Activated naive CD8-positive, alpha-beta T cell treated with anti-CD3 and anti-CD28 coated beads, Interleukin-2, amount 50 U/mL, for 24 hours (primary cell): ENCODE data around the gene CHST9.
"Not testable (repeated sequence)": the region's sequence is repeated elsewhere in the genome, so short reads cannot be mapped to it uniquely, and the experiment has no call there.

Experiments used
- ATAC-seq: fragments of 150-1000 bp; cut with Tn5 transposase; one replicate; pipeline ENCODE4 v1.10.0; 2021
- DNase-seq: peaks from one replicate; pipeline ENCODE4 v3.0.0; 2021
- H3K27ac Mint-ChIP-seq: one replicate; pipeline ENCODE4 v1.8.0; 2021; ENCODE audit warnings: mild to moderate bottlenecking, mixed read lengths
- H3K27me3 Mint-ChIP-seq: one replicate; pipeline ENCODE4 v1.8.0; 2021; ENCODE audit warnings: mixed read lengths
- H3K36me3 Mint-ChIP-seq: one replicate; pipeline ENCODE4 v1.8.0; 2021; ENCODE audit warnings: low read depth, mixed read lengths
- H3K4me1 Mint-ChIP-seq: one replicate; pipeline ENCODE4 v1.8.0; 2021; ENCODE audit warnings: mixed read lengths
- H3K4me3 Mint-ChIP-seq: one replicate; pipeline ENCODE4 v1.8.0; 2021; ENCODE audit warnings: mild to moderate bottlenecking, moderate library complexity, mixed read lengths
- H3K9me3 Mint-ChIP-seq: one replicate; pipeline ENCODE4 v1.8.0; 2021; ENCODE audit warnings: mixed read lengths

Gene CHST9

DNA sequence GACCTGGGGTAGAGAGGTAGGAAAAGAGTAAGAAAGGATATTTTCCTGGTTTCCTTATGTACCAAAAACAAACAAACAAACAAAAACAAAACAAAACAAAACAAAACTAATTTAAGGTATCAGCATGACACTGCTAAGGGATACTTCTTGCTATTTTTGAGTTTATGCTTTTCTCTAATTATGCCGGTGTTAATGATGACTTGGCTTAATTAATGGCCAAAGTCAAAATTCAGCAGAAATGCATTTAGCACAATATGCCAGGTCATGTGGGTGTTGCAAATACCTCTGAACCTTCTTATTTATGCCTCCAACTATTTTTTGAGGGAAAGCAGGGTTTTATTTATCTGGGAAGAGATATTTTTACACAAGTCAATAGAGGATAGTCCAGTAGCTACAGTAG, 3.2 kb upstream of the CHST9 start:
- no peaks in the 10 kb centered on the region for H3K4me1 Mint-ChIP-seq
- H3K36me3 Mint-ChIP-seq, result peaks cover 3% of the 10 kb centered on the region
- peaks cover 18% of the 10 kb centered on the region for H3K9me3 Mint-ChIP-seq
- peaks cover 25% of the 10 kb centered on the region for H3K27me3 Mint-ChIP-seq
- no peak for DNase-seq
- no peak overlapping the region for H3K4me3 Mint-ChIP-seq
- no peak for ATAC-seq
- no peak overlapping the region for H3K27ac Mint-ChIP-seq

DNA sequence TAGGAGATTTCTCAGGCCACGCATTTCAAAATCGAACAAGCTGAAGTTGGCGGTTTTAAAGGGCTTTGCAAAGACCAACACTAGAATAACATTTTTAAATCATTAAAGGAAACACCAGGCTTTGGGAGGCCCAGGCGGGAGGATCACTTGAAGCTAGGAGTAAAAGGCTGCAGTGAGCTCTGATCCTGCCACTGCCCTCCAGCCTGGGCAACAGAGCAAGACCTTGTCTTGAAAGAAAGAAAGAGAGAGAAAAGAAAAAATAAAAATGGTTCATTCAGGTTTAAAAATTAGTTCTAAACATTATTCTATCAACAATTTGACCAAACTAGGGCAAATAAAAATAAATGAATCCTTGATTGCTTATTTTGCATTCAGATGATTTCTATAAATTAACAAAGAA, 789 bp upstream of the CHST9 start:
- H3K9me3 Mint-ChIP-seq, result peaks cover 11% of the 10 kb centered on the region
- H3K4me1 Mint-ChIP-seq, result no peaks in the 10 kb centered on the region
- no peak overlapping the region for H3K4me3 Mint-ChIP-seq
- peaks cover 3% of the 10 kb centered on the region for H3K36me3 Mint-ChIP-seq
- no peak overlapping the region for H3K27ac Mint-ChIP-seq
- no peak for ATAC-seq
- no peak for DNase-seq
- peaks cover 31% of the 10 kb centered on the region for H3K27me3 Mint-ChIP-seq

DNA sequence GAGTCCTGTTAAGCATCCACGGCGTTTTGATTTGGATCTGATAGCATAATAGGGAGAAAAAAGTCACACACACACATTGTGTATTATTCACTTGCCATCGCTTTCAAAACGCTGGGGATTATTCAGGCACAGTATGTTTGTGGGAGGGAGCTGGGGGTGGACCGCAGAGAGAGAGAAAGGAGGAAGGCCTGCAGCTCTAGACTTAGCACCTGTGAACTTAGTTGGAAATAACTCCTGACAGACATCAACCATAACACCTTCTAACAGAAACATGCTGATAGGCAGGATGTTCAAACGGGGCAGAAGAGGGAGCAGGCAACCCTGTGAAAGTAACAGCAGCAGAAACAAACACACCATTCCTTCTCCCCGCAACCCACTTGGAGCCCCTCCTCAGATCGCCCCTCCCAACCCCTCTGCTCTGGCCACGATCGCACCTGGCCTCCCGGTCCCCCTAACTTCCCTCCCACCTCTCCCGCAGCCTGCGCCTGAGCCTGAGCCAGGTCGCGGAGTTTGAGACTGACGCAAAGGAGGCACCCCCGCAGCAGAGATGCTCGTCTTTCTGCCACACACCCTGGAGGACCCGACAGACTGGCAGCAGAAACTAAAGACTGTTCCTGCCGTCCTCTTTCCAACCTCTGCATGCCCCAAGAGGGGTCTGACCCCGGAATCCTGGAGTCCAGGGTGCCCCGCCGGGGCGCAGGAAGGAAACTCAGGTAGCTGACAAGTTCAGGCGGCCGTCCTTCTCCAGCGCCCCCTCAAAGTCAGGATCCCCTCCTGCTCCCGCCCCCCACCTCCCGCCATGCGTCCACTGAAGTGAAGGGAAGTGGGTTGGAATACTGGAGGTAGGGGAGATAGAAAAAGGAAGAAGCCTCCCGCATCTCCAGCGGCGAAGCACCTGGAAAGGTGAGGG, 738 bp downstream of the CHST9 start:
- no peak overlapping the region for H3K4me3 Mint-ChIP-seq
- ATAC-seq, result no peak
- peaks cover 11% of the 10 kb centered on the region for H3K9me3 Mint-ChIP-seq

GRCh38 chr18:27181726-27182125, 3.4 kb downstream of the CHST9 start:
- H3K4me1 Mint-ChIP-seq, result no peaks in the 10 kb centered on the region
- H3K4me3 Mint-ChIP-seq, result no peak overlapping the region
- no peak for ATAC-seq
- H3K36me3 Mint-ChIP-seq, result peaks cover 3% of the 10 kb centered on the region
- no peak overlapping the region for H3K27ac Mint-ChIP-seq
- no peak for DNase-seq
- peaks cover 29% of the 10 kb centered on the region for H3K27me3 Mint-ChIP-seq
- H3K9me3 Mint-ChIP-seq, result peaks cover 5% of the 10 kb centered on the region

More for the DNA sequence above, 738 bp downstream of the CHST9 start:
- H3K27me3 Mint-ChIP-seq, result peaks cover 31% of the 10 kb centered on the region
- peaks cover 3% of the 10 kb centered on the region for H3K36me3 Mint-ChIP-seq
- H3K4me1 Mint-ChIP-seq, result no peaks in the 10 kb centered on the region
- H3K27ac Mint-ChIP-seq, result no peak overlapping the region
- no peak for DNase-seq

DNA sequence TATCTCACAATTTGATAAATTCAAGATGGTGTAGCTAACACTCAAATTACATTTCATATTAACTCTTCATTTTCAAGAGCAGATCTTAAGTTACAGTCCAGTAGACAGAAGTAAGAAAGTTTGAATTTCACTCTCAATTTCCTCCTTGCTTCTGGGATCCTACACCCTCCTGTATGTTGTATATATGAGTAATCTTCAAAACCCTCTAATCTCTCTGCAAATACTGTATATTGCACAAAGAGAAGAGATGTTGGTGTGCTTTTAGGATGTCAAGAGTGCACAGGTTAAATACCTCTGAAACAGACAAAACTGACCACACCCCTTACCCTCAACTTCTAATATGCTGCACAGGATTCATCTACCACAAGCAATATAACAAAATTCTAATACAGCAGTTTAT, 6.7 kb downstream of the CHST9 start:
- no peak for DNase-seq
- H3K27ac Mint-ChIP-seq, result no peak overlapping the region

GRCh38 chr18:27175914-27176313, 9.2 kb downstream of the CHST9 start:
- Mint-ChIP-seq H3K27me3 (no peaks in the 10 kb centered on the region), H3K4me1 (no peaks in the 10 kb centered on the region), H3K27ac (no peak overlapping the region), H3K36me3 (no peaks in the 10 kb centered on the region), H3K4me3 (no peak overlapping the region), H3K9me3 (no peaks in the 10 kb centered on the region)
- ATAC-seq (no peak), DNase-seq (no peak)

More for the DNA sequence above, 6.7 kb downstream of the CHST9 start:
- Mint-ChIP-seq H3K9me3 (no peaks in the 10 kb centered on the region), H3K27me3 (peaks cover 8% of the 10 kb centered on the region), H3K4me1 (no peaks in the 10 kb centered on the region), H3K36me3 (no peaks in the 10 kb centered on the region), H3K4me3 (no peak overlapping the region)
- ATAC-seq, result no peak

DNA sequence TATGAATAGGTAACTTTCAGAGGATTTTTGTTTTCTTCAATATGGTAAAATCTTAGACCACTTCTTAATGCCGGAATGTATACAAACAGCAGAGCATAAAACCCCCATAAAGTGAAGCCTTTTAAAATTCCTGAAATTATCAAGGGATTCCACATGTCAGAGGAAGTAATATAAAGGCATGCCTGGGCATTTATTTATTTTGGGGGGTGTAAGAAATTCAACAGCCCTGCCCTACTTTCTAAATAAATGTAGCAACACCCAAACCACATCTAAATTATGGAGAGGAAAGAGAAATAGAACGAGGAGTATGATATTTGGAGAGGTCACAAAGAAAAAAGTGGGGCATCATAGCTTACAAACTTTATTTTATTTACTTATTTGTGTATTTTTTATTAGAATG, 9.9 kb downstream of the CHST9 start:
- Mint-ChIP-seq H3K4me3 (no peak overlapping the region), H3K9me3 (no peaks in the 10 kb centered on the region), H3K27me3 (no peaks in the 10 kb centered on the region), H3K36me3 (no peaks in the 10 kb centered on the region), H3K4me1 (no peaks in the 10 kb centered on the region), H3K27ac (no peak overlapping the region)
- DNase-seq (no peak), ATAC-seq (no peak)

GRCh38 chr18:27171993-27172392, 13.1 kb downstream of the CHST9 start:
- DNase-seq (no peak), ATAC-seq (no peak)
- Mint-ChIP-seq H3K9me3 (no peaks in the 10 kb centered on the region), H3K4me1 (no peaks in the 10 kb centered on the region), H3K27me3 (no peaks in the 10 kb centered on the region), H3K36me3 (no peaks in the 10 kb centered on the region), H3K4me3 (no peak overlapping the region), H3K27ac (no peak overlapping the region)

DNA sequence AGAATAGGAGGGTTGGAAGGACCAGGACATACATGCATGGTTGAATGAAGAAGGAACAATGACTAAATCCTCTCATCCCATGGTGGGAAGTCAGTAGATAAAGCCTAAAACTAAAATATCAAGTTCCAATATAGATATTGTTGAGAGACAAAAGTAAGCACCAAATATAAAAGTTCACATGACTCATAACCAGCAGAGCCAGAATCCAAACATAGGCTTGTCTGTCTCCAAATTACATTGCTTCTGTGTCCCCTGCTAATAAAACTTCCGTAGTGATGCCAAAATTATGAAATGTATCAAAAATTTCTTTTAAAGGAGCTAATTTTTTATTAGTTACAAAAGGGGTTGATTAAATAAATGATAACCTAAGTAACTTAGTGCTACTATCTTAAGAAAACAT, 19.7 kb downstream of the CHST9 start:
- no peak for ATAC-seq
- no peaks in the 10 kb centered on the region for H3K4me1 Mint-ChIP-seq
- H3K36me3 Mint-ChIP-seq, result no peaks in the 10 kb centered on the region
- DNase-seq, result no peak
- no peaks in the 10 kb centered on the region for H3K27me3 Mint-ChIP-seq
- no peak overlapping the region for H3K27ac Mint-ChIP-seq
- no peak overlapping the region for H3K4me3 Mint-ChIP-seq
- peaks cover 8% of the 10 kb centered on the region for H3K9me3 Mint-ChIP-seq

DNA sequence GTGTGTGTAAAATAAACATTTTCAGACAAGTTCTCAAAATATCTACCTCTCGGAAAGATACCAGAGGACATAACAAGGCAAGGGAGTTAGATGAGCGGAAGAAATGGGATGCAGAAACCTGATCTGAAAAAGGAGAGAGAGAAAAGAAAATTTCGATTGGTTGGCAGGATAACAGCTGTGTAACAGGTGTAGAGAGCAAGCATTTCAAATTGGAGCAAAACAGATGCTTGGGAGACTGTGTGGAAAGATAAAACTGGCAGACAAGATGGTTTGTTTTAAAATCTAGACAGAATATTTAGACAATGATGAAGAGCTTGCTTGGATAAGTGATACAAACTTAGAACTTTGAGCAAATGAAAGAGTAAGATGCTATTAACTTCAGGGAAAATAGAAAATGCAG, 20.2 kb downstream of the CHST9 start:
- Mint-ChIP-seq H3K27me3 (no peaks in the 10 kb centered on the region), H3K27ac (no peak overlapping the region), H3K4me3 (no peak overlapping the region), H3K9me3 (peaks cover 8% of the 10 kb centered on the region), H3K4me1 (no peaks in the 10 kb centered on the region), H3K36me3 (no peaks in the 10 kb centered on the region)
- ATAC-seq (no peak), DNase-seq (no peak)

GRCh38 chr18:27163197-27163716, 21.9 kb downstream of the CHST9 start:
- not testable (repeated sequence) for H3K4me3 Mint-ChIP-seq, H3K27ac Mint-ChIP-seq, DNase-seq, ATAC-seq, H3K9me3 Mint-ChIP-seq, H3K27me3 Mint-ChIP-seq, H3K4me1 Mint-ChIP-seq, H3K36me3 Mint-ChIP-seq

GRCh38 chr18:27149240-27149639, 35.9 kb downstream of the CHST9 start:
- H3K9me3 Mint-ChIP-seq, result peaks cover 23% of the 10 kb centered on the region
- not testable (repeated sequence) for H3K4me1 Mint-ChIP-seq, DNase-seq, H3K27me3 Mint-ChIP-seq, ATAC-seq, H3K36me3 Mint-ChIP-seq, H3K4me3 Mint-ChIP-seq, H3K27ac Mint-ChIP-seq

- H3K27me3 Mint-ChIP-seq, result no peaks in the 10 kb centered on the region
- no peak overlapping the region for H3K4me3 Mint-ChIP-seq
- no peak overlapping the region for H3K27ac Mint-ChIP-seq
- no peaks in the 10 kb centered on the region for H3K4me1 Mint-ChIP-seq
- H3K9me3 Mint-ChIP-seq, result peaks cover 14% of the 10 kb centered on the region
- no peak for DNase-seq
- ATAC-seq, result no peak
- no peaks in the 10 kb centered on the region for H3K36me3 Mint-ChIP-seq
These were observed 40.4 kb downstream of the CHST9 start for GRCh38 chr18:27144672-27145071.

- no peak overlapping the region for H3K4me3 Mint-ChIP-seq
- no peaks in the 10 kb centered on the region for H3K36me3 Mint-ChIP-seq
- H3K27me3 Mint-ChIP-seq, result no peaks in the 10 kb centered on the region
These were observed 41.4 kb downstream of the CHST9 start for GRCh38 chr18:27143580-27144287.

GRCh38 chr18:27142891-27143290, 42.2 kb downstream of the CHST9 start:
- Mint-ChIP-seq H3K4me1 (no peaks in the 10 kb centered on the region), H3K27me3 (no peaks in the 10 kb centered on the region), H3K36me3 (no peaks in the 10 kb centered on the region), H3K27ac (no peak overlapping the region), H3K4me3 (no peak overlapping the region), H3K9me3 (peaks cover 6% of the 10 kb centered on the region)
- ATAC-seq (no peak), DNase-seq (no peak)

More at GRCh38 chr18:27143580-27144287, 41.4 kb downstream of the CHST9 start:
- Mint-ChIP-seq H3K4me1 (no peaks in the 10 kb centered on the region), H3K27ac (no peak overlapping the region), H3K9me3 (peaks cover 8% of the 10 kb centered on the region)
- DNase-seq (no peak), ATAC-seq (no peak)
